Measurements from ENCODE around the gene TMEM63B.

GRCh38 chr6:44147256-44147655 is 19.9 kb downstream of the TMEM63B start:
- TF ChIP-seq CTCF (IDR thresholded peaks at IDR 0.05) (no peak), POLR2A (IDR thresholded peaks at IDR 0.05) (no peak)
